HUES64 (cell line): ENCODE results near the gene TDRD7. TPM values are rescaled to one million over a fixed set of nuclear protein-coding genes. Genes with fewer than 3 reads are reported as not detected.

Experiments used
- H3K27ac ChIP-seq: 2 replicates; pipeline ENCODE4 v1.7.0; 2013; ENCODE audit warnings: low read depth, low read length, inconsistent platforms
- H3K27me3 ChIP-seq: 2 replicates; pipeline ENCODE4 v1.6.1; 2013; ENCODE audit warnings: mild to moderate bottlenecking, low read length; ENCODE audit not compliant: insufficient read depth
- H3K36me3 ChIP-seq: 2 replicates; pipeline ENCODE4 v1.6.1; 2013; ENCODE audit warnings: mild to moderate bottlenecking, low read length; ENCODE audit not compliant: insufficient read depth
- H3K4me1 ChIP-seq: 2 replicates; pipeline ENCODE4 v1.6.1; 2013; ENCODE audit warnings: mild to moderate bottlenecking, low read length, moderate library complexity; ENCODE audit not compliant: insufficient read depth
- H3K4me3 ChIP-seq: 2 replicates; pipeline ENCODE4 v1.5.1; 2013; ENCODE audit warnings: mild to moderate bottlenecking, low read length, moderate library complexity
- H3K9ac ChIP-seq: 2 replicates; pipeline ENCODE4 v1.6.1; 2013; ENCODE audit warnings: mild to moderate bottlenecking, low read depth, low read length
- H3K9me3 ChIP-seq: 2 replicates; pipeline ENCODE4 v1.6.1; 2013; ENCODE audit warnings: low read depth, low read length; ENCODE audit not compliant: insufficient read depth
- WGBS: fragments of 150-250, 120-280 bp; methylation state at CpG from one replicate; pipeline ENCODE4 v1.1.7; 2013; ENCODE audit warnings: missing lambda C conversion rate; 5-methylcytosine and 5-hydroxymethylcytosine counted together
- polyA plus RNA-seq, 2 experiments: library from polyadenylated mRNA; stranded (reverse); fragments of 50-300 nt; gene quantifications; one replicate each; pipeline ENCODE4 v1.2.3, GENCODE V29; 2013

The TDRD7 gene, protein sequence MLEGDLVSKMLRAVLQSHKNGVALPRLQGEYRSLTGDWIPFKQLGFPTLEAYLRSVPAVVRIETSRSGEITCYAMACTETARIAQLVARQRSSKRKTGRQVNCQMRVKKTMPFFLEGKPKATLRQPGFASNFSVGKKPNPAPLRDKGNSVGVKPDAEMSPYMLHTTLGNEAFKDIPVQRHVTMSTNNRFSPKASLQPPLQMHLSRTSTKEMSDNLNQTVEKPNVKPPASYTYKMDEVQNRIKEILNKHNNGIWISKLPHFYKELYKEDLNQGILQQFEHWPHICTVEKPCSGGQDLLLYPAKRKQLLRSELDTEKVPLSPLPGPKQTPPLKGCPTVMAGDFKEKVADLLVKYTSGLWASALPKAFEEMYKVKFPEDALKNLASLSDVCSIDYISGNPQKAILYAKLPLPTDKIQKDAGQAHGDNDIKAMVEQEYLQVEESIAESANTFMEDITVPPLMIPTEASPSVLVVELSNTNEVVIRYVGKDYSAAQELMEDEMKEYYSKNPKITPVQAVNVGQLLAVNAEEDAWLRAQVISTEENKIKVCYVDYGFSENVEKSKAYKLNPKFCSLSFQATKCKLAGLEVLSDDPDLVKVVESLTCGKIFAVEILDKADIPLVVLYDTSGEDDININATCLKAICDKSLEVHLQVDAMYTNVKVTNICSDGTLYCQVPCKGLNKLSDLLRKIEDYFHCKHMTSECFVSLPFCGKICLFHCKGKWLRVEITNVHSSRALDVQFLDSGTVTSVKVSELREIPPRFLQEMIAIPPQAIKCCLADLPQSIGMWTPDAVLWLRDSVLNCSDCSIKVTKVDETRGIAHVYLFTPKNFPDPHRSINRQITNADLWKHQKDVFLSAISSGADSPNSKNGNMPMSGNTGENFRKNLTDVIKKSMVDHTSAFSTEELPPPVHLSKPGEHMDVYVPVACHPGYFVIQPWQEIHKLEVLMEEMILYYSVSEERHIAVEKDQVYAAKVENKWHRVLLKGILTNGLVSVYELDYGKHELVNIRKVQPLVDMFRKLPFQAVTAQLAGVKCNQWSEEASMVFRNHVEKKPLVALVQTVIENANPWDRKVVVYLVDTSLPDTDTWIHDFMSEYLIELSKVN
- 1.2 TPM for polyA plus RNA-seq (2013, experiment 1 of 2)
- polyA plus RNA-seq (2013, experiment 2 of 2) = 1.6 TPM

DNA sequence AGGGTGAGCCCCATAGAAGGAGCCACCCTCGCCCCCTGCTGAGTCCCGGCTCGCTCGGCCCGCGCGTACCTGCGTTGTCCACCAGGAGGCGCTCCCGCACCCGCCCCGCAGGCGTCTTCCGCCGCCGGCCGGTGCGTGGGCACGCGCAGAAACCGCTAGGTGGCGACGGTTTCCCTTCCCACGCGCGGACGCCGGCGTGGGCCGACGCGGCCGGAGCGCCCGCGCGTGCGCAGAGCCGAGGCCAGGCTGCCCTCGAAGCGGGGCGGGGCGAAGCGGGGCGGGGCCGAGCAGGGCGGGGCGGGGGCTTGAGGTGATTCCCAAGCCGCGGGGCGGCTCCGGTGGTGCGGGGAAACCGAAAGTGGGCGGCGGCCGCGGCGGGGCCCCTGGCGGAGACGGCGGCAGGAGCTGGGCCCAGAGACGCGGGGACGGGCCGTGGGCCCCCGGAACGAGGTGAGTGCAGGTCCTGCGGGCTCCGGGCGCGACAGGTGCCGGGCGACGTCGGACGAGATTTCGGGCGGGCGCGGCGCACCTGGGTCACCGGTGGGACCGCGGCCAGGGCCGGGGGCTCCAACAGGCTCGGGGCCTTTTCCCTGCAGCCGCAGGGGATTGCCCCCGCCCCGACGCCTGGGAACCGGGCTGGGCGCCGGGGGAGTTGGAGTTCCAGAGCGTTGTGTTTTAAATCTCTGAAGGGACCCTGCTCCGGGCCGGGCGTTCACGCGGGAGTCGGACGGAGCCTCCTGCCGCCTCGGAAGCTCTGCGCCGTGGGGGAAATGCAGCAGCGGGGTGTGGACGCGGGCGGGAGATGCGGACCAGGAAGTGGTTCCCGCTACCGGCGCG is at the start of gene TDRD7:
Gene TDRD7, plus strand, starts transcription at position 308 of the 837 bp plus-strand sequence. CDS start 16,370 bp downstream, outside the sequence.
- no peaks in the 10 kb centered on the region for H3K36me3 ChIP-seq
- WGBS = under 1% methylated on average over 115 of the region's 115 CpGs
- peak within 1 kb of the TSS; percentile 59 for H3K4me3 ChIP-seq
- H3K9me3 ChIP-seq = no peaks in the 10 kb centered on the region
- peaks cover 2% of the 10 kb centered on the region; the same call in 1 of the 2 replicates for H3K4me1 ChIP-seq
- peaks cover 47% of the 10 kb centered on the region for H3K27me3 ChIP-seq
- peak within 1 kb of the TSS; percentile 47; the same call in 1 of the 2 replicates for H3K9ac ChIP-seq
- no peak within 1 kb of the TSS for H3K27ac ChIP-seq

DNA sequence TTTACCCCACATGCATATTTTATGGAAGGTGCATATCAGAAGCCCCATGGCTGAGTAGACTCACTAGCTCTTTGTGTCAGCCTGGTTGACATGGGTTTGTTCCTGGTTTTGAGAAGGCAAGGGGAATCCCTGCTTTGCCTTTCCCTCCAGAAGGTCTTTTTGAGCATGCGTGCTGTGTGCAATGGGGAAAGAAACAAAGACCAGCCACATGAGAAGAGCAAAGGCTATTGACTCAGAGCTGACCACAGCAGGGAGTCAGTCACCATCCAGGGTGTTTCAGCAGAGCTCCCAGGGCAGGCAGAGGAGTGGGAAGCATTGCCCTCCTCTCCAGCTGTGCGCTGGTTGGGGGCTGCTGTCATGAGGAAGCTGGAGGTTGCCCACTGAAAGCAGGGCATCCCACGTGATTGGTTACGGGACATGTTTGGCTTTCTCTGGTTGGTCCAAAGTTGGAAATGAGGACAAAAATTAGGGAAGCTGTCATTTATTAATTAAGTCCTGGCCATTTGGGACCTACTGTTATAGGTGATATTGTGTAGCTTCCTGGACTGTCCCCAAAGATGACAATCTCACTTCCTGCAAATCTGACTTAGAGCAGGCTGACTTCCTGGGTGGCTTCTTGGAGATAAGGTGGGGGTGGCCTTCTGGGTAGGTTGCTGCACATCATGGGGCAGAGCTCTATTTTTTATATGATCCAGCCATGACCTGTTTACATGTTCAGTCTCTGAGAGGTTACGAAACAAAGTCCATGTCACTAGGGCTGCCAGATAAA is 48.9 kb upstream of the TDRD7 start:
- Histone ChIP-seq H3K27me3 (no peaks in the 10 kb centered on the region), H3K4me3 (no peak overlapping the region), H3K36me3 (no peaks in the 10 kb centered on the region), H3K4me1 (peaks cover 5% of the 10 kb centered on the region), H3K9ac (no peak overlapping the region), H3K27ac (no peak overlapping the region), H3K9me3 (no peaks in the 10 kb centered on the region)
- WGBS = 91% methylated on average over 5 of the region's 5 CpGs

DNA sequence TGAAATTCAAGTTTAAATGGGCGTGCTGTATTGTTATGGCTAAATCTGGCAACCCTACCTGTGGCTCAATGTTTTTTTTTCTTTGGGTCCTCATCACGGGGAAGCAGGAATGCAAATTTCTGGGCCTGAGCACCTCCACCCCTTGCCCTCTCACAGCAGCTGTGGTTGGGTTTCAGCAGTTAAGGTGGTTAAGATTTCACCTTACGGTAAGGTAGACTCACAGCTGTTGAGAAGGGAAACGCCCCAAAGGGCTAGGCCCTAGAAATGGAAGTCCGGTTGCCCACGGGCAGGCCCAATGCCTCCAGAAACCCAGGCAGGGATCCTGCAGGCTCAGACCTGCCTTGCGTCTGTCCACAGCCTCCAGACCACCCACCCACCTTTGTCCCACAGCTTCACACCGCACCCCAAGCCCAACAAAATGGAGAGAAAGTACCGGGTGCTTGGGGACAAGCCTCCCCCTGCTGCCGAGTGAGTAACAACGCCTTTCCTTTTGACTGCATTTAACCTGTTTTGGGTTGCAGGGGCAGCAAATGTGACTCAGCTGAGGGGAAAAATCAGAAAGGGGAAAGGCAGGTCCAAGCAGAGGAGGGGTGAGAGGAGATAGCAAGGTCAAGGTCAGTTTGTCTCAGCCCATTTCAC is 48.1 kb upstream of the TDRD7 start:
- H3K9ac ChIP-seq = no peak overlapping the region
- H3K36me3 ChIP-seq = no peaks in the 10 kb centered on the region
- 85% methylated on average over 11 of the region's 11 CpGs for WGBS
- peaks cover 5% of the 10 kb centered on the region for H3K4me1 ChIP-seq
- no peak overlapping the region for H3K27ac ChIP-seq
- H3K9me3 ChIP-seq = peaks cover 6% of the 10 kb centered on the region; the same call in 1 of the 2 replicates
- no peak overlapping the region for H3K4me3 ChIP-seq
- no peaks in the 10 kb centered on the region for H3K27me3 ChIP-seq

DNA sequence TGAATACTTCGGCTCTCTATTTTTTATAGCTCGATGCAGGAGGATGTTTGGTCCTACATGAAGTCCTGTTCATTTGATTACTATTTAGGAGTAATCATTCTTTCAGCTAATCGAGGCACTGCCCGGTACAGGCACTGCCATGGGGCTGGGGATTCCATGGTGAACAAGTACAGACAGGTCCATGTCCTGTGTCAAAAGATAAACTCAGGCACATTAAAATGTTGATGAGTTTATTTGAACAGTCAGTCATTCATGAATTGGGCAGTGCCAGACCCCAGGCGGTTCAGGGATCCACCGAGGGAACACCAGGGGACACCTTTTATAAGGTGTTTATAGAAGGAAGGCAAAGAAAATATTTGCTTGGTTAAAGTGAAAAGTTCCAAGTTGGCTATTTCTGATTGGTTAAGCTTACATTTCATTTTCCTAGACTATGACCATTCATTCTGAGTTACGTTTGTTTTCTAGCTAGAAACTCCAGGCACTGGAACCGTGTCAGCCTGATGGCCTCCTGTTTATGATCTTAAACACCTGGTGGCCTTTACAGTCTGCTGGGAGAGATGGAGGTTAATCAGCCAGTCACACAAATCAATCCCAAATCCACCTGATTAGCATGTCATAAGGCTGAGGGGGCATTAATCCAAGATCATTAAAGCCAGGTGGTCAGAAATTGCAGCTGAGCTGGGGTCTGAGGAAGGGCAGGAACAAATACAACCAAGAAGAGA is 47.0 kb upstream of the TDRD7 start:
- Histone ChIP-seq H3K4me1 (peaks cover 5% of the 10 kb centered on the region), H3K4me3 (no peak overlapping the region), H3K36me3 (no peaks in the 10 kb centered on the region), H3K27me3 (no peaks in the 10 kb centered on the region), H3K9me3 (peaks cover 18% of the 10 kb centered on the region), H3K9ac (no peak overlapping the region), H3K27ac (no peak overlapping the region)
- 97% methylated on average over 8 of the region's 8 CpGs for WGBS

DNA sequence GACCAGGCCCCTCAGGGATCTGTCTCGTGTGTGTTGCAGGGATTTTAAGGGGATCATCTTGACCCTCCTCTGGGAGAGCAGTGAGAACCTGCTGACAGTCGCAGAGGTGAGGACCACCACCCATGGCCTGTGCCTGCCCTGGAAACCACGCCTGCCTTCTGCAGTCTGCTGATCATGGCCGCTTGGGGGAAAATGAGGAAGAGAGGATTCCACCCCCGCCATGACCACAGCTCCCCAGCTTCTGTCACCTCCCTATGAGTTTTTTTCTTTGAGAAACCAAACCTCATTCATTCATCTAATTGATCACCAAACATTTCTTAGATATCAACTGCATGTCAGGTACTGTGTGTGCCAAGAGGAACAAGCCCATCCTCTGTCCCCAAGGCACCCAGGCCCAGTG is 46.3 kb upstream of the TDRD7 start:
- WGBS = 93% methylated on average over 5 of the region's 5 CpGs
- H3K27ac ChIP-seq = no peak overlapping the region

DNA sequence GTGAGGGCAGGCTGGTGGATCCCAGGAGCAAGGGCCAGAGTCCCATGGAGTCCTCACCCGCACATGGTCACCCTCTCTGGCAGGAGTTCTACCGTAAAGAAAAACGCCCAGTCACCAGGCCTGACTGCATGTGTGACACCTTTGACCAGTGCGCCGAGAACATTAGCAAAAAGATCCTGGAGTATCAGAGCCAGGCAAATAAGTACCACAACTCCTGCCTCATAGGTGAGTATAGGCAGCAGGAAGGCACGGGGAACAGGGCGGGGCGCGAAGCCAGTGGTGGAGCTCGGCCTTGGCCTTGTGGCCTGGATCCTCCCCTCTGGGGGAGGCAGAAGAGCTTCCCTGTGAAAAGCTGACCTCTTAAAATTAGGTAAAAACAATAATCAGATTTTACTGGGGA is 45.4 kb upstream of the TDRD7 start:
- no peaks in the 10 kb centered on the region for H3K27me3 ChIP-seq
- H3K36me3 ChIP-seq = no peaks in the 10 kb centered on the region
- H3K9me3 ChIP-seq = peaks cover 19% of the 10 kb centered on the region
- H3K4me3 ChIP-seq = no peak overlapping the region
- no peak overlapping the region for H3K27ac ChIP-seq
- no peak overlapping the region for H3K9ac ChIP-seq
- WGBS = 97% methylated on average over 10 of the region's 10 CpGs
- peaks cover 5% of the 10 kb centered on the region for H3K4me1 ChIP-seq

More for the DNA sequence above, 46.3 kb upstream of the TDRD7 start:
- Histone ChIP-seq H3K36me3 (no peaks in the 10 kb centered on the region), H3K9me3 (peaks cover 19% of the 10 kb centered on the region), H3K4me3 (no peak overlapping the region), H3K4me1 (peaks cover 5% of the 10 kb centered on the region), H3K9ac (no peak overlapping the region), H3K27me3 (no peaks in the 10 kb centered on the region)

DNA sequence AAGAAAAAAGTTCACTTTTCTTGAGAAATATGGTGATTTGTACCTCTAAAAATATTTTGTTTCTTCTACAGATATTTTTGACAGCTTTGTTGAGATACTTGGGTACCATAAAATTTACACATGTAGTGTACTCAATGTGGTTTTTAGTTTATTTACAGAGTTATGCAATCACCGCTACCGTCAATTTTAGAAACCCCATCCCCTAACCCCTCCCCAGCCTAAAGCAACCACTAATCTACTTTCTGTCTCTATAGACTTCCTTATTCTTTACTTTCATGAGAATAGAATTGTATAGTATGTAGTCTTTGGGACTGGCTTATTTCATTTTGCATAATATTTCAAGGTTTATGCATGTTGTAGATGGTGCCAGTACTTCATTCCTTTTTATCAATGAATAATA is 45.0 kb upstream of the TDRD7 start:
- H3K9ac ChIP-seq = no peak overlapping the region
- no peaks in the 10 kb centered on the region for H3K36me3 ChIP-seq
- H3K4me1 ChIP-seq = peaks cover 5% of the 10 kb centered on the region
- no peak overlapping the region for H3K4me3 ChIP-seq
- H3K27ac ChIP-seq = no peak overlapping the region
- peaks cover 19% of the 10 kb centered on the region for H3K9me3 ChIP-seq
- H3K27me3 ChIP-seq = no peaks in the 10 kb centered on the region
- 100% methylated on average over 2 of the region's 2 CpGs for WGBS

DNA sequence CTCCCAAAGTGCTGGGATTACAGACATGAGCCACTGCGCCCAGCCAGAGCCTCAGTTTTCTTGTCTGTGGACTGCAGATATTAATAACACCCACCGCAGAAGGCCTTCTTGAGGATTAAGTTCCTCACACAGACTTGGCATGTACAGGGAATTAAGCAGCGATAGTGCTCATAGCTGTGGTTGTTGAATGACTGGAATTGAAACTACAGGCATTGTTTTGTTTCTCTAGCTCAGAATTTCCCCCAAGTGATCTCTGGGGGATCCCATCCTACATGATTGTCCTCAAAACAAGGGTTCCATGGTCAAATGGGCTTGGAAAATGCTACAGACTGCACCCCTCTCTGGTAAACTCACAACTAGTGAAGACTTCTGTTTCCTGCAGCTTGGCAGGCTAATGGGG is 44.2 kb upstream of the TDRD7 start:
- Histone ChIP-seq H3K36me3 (no peaks in the 10 kb centered on the region), H3K27me3 (no peaks in the 10 kb centered on the region), H3K9me3 (peaks cover 19% of the 10 kb centered on the region), H3K9ac (no peak overlapping the region), H3K27ac (no peak overlapping the region), H3K4me1 (peaks cover 5% of the 10 kb centered on the region), H3K4me3 (no peak overlapping the region)
- 96% methylated on average over 3 of the region's 3 CpGs for WGBS

DNA sequence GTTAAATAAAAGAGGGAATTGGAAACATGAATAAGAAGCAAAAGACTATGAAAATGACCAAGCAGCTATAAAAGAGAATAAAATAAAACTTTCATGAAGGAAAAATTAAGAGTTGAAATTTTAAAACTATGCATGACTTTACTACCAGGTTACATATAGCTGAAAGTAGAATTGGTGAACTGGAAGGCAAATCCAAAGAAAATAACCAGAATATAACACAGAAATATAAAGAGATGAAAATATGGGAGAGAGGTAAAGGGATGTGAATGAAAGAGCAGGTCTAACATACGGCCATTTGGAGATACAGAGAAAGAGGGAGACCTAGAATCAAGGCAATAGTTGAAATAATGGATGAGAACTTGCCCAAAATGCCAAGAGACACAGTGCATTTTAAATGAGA is 42.9 kb upstream of the TDRD7 start:
- H3K9ac ChIP-seq = no peak overlapping the region
- H3K4me1 ChIP-seq = no peaks in the 10 kb centered on the region; the same call in 1 of the 2 replicates
- H3K9me3 ChIP-seq = peaks cover 19% of the 10 kb centered on the region
- H3K27ac ChIP-seq = no peak overlapping the region
- no peaks in the 10 kb centered on the region for H3K27me3 ChIP-seq
- H3K4me3 ChIP-seq = no peak overlapping the region
- H3K36me3 ChIP-seq = no peaks in the 10 kb centered on the region
- 91% methylated on average over 1 of the region's 1 CpG for WGBS
